Astrocyte (in vitro differentiated cells and primary cell): ENCODE measurements around the gene ALDH16A1. TPM values are rescaled to one million over a fixed set of nuclear protein-coding genes. Genes with fewer than 3 reads are reported as not detected.

ENCODE experiments used
- DNase-seq: peaks from one replicate; pipeline ENCODE4 v3.0.0-alpha.2; 2010; ENCODE audit warnings: low read depth
- FAIRE-seq: peaks from 2 replicates; lab custom pipeline; 2011; peaks lifted over from hg19 to GRCh38; lab: Jason Lieb, UNC
- H2AFZ ChIP-seq: 2 replicates; pipeline ENCODE4 v1.6.0; 2012; ENCODE audit warnings: low read depth, low read length, inconsistent platforms
- H3K27ac ChIP-seq: 2 replicates; pipeline ENCODE4 v1.5.1; 2011; ENCODE audit warnings: low read depth, low read length, inconsistent platforms
- H3K27me3 ChIP-seq: 2 replicates; pipeline ENCODE4 v1.6.0; 2011; ENCODE audit warnings: low read length, inconsistent platforms; ENCODE audit not compliant: insufficient read depth
- H3K36me3 ChIP-seq: 2 replicates; pipeline ENCODE4 v1.5.1; 2011; ENCODE audit warnings: low read length, inconsistent platforms; ENCODE audit not compliant: insufficient read depth
- H3K4me1 ChIP-seq: 2 replicates; pipeline ENCODE4 v1.5.1; 2011; ENCODE audit warnings: low read length, inconsistent platforms; ENCODE audit not compliant: insufficient read depth
- H3K4me2 ChIP-seq: 2 replicates; pipeline ENCODE4 v1.6.0; 2012; ENCODE audit warnings: low read length, inconsistent platforms
- H3K4me3 ChIP-seq: 2 replicates; pipeline ENCODE4 v1.5.1; 2011; ENCODE audit warnings: low read depth, mild to moderate bottlenecking, low read length, inconsistent platforms; ENCODE audit not compliant: insufficient read depth
- H3K79me2 ChIP-seq: 2 replicates; pipeline ENCODE4 v1.6.0; 2012; ENCODE audit warnings: mild to moderate bottlenecking, low read length, inconsistent platforms; ENCODE audit not compliant: insufficient read depth
- H3K9ac ChIP-seq: 2 replicates; pipeline ENCODE4 v1.6.0; 2012; ENCODE audit warnings: mild to moderate bottlenecking, low read length, inconsistent platforms
- H3K9me3 ChIP-seq: 2 replicates; pipeline ENCODE4 v1.5.1; 2012; ENCODE audit warnings: low read depth, mild to moderate bottlenecking, low read length, inconsistent platforms; ENCODE audit not compliant: insufficient read depth
- H4K20me1 ChIP-seq: 2 replicates; pipeline ENCODE4 v1.6.0; 2012; ENCODE audit warnings: low read length, inconsistent platforms; ENCODE audit not compliant: insufficient read depth
- H3K27ac Mint-ChIP-seq: one replicate; pipeline ENCODE4 v1.8.0; 2021; ENCODE audit warnings: mild to moderate bottlenecking, mixed read lengths; ENCODE audit not compliant: unreplicated experiment
- H3K27me3 Mint-ChIP-seq: one replicate; pipeline ENCODE4 v1.8.0; 2021; ENCODE audit warnings: low read depth, mixed read lengths; ENCODE audit not compliant: unreplicated experiment
- H3K36me3 Mint-ChIP-seq: one replicate; pipeline ENCODE4 v1.8.0; 2021; ENCODE audit warnings: low read depth, mixed read lengths; ENCODE audit not compliant: unreplicated experiment
- H3K4me1 Mint-ChIP-seq: one replicate; pipeline ENCODE4 v1.8.0; 2021; ENCODE audit warnings: low read depth, mixed read lengths; ENCODE audit not compliant: unreplicated experiment
- H3K4me3 Mint-ChIP-seq: one replicate; pipeline ENCODE4 v1.8.0; 2021; ENCODE audit warnings: mild to moderate bottlenecking, moderate library complexity, mixed read lengths; ENCODE audit not compliant: unreplicated experiment
- H3K9me3 Mint-ChIP-seq: one replicate; pipeline ENCODE4 v1.8.0; 2021; ENCODE audit warnings: mild to moderate bottlenecking, mixed read lengths; ENCODE audit not compliant: unreplicated experiment
- EZH2 ChIP-seq: IDR thresholded peaks from 2 replicates; pipeline ENCODE4 v1.6.1; 2012; ENCODE audit warnings: mild to moderate bottlenecking, low read length, inconsistent platforms; ENCODE audit not compliant: insufficient read depth
- total RNA-seq: library from RNA; stranded (reverse); gene quantifications from 2 replicates; pipeline ENCODE4 v1.2.1, GENCODE V29; 2021
- TF ChIP-seq, protein P1 (sequence below): IDR thresholded peaks from 2 replicates; pipeline ENCODE4 v1.5.1; 2011; ENCODE audit warnings: low read depth, mild to moderate bottlenecking, inconsistent platforms, low read length, moderate library complexity; ENCODE audit not compliant: insufficient read depth

ALDH16A1 gene
- total RNA-seq, 1 donor from 2014 or later, result 13.0 TPM

DNA sequence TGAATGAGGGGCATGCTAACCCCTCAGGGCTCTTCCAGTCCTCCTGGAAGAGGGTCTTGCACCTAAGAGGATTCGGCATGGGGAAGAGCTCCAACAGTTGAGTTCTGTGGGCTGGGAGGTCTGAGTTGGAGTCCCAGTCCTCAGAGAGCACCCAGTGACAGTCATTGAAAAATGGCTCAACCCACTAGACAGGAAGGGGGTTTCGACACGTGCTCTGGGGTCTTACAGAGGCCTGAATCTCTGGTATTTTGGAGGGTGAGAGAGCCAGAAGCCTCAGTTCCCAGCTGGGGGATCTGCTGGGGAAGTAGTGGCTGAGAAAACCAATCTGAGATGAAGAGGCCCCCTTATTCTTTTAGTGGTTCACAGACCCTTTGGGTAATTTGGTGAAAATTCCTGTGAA lies 38.8 kb upstream of the ALDH16A1 start:
- H3K9me3 Mint-ChIP-seq, result no peaks in the 10 kb centered on the region
- Histone ChIP-seq H3K27me3 (peaks cover 21% of the 10 kb centered on the region), H3K36me3 (no peaks in the 10 kb centered on the region), H3K4me3 (no peak overlapping the region), H3K4me2 (no peak overlapping the region), H3K27ac (no peak overlapping the region), H2AFZ (no peak overlapping the region), H3K79me2 (no peaks in the 10 kb centered on the region), H3K9ac (no peak overlapping the region), H3K9me3 (no peaks in the 10 kb centered on the region), H4K20me1 (no peaks in the 10 kb centered on the region), H3K4me1 (no peaks in the 10 kb centered on the region)
- H3K4me3 Mint-ChIP-seq, result no peak overlapping the region
- no peaks in the 10 kb centered on the region for H3K4me1 Mint-ChIP-seq
- H3K36me3 Mint-ChIP-seq, result no peaks in the 10 kb centered on the region
- no peak for TF ChIP-seq EZH2
- TF ChIP-seq, protein P1, sequence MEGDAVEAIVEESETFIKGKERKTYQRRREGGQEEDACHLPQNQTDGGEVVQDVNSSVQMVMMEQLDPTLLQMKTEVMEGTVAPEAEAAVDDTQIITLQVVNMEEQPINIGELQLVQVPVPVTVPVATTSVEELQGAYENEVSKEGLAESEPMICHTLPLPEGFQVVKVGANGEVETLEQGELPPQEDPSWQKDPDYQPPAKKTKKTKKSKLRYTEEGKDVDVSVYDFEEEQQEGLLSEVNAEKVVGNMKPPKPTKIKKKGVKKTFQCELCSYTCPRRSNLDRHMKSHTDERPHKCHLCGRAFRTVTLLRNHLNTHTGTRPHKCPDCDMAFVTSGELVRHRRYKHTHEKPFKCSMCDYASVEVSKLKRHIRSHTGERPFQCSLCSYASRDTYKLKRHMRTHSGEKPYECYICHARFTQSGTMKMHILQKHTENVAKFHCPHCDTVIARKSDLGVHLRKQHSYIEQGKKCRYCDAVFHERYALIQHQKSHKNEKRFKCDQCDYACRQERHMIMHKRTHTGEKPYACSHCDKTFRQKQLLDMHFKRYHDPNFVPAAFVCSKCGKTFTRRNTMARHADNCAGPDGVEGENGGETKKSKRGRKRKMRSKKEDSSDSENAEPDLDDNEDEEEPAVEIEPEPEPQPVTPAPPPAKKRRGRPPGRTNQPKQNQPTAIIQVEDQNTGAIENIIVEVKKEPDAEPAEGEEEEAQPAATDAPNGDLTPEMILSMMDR, result no peak
- no peak for DNase-seq
- H3K27ac Mint-ChIP-seq, result no peak overlapping the region
- peaks cover 71% of the 10 kb centered on the region for H3K27me3 Mint-ChIP-seq
- FAIRE-seq, result no peak

DNA sequence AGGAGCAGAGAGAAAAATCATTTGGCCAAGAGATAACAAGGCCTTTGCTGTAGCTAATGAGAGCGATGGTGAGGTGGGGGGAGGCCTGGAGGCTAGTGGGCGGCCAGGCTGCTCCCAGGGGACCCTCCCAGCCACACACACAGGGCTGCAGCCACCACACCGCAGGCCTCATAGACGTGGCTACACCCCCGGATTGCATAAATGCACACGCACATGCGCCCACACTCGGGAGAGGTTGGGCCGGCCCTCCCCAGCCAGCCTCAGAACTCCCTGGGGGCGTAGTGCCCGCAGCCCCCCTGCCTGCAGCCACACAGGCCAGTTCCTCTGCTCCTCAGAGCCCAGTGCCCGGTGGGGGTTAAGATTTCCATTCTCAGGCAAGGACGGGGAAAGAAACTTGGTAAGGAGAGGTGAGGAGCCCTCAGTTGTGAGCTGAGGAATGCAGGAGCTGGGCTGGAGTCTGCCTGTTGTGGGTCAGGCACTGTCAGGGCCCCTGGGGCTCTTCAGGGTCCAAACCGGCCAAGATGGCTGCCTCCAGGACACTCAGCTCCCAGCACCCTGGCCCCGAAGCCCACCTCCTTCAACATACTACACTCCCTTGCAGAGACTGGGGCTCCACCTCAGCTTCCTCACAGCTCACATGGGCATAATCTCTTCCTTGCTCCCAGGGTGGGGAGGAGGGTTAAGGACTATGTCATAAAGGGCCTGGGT lies 37.8 kb upstream of the ALDH16A1 start:
- Mint-ChIP-seq H3K4me3 (no peak overlapping the region), H3K27ac (no peak overlapping the region), H3K27me3 (peaks cover 74% of the 10 kb centered on the region), H3K4me1 (no peaks in the 10 kb centered on the region), H3K9me3 (no peaks in the 10 kb centered on the region), H3K36me3 (no peaks in the 10 kb centered on the region)
- no peak for TF ChIP-seq EZH2
- TF ChIP-seq, protein P1, result no peak
- no peak overlapping the region for H3K9ac ChIP-seq
- no peaks in the 10 kb centered on the region for H4K20me1 ChIP-seq
- FAIRE-seq (no peak), DNase-seq (no peak)
- H3K4me3 ChIP-seq, result no peak overlapping the region
- H2AFZ ChIP-seq, result peak overlapping the region; percentile 18
- no peaks in the 10 kb centered on the region for H3K36me3 ChIP-seq
- H3K4me2 ChIP-seq, result no peak overlapping the region
- H3K27me3 ChIP-seq, result peaks cover 31% of the 10 kb centered on the region
- H3K27ac ChIP-seq, result no peak overlapping the region
- no peaks in the 10 kb centered on the region for H3K4me1 ChIP-seq
- H3K9me3 ChIP-seq, result no peaks in the 10 kb centered on the region
- H3K79me2 ChIP-seq, result no peaks in the 10 kb centered on the region

- H3K9me3 ChIP-seq, result no peaks in the 10 kb centered on the region
- no peak overlapping the region for H3K9ac ChIP-seq
- Mint-ChIP-seq H3K27me3 (peaks cover 80% of the 10 kb centered on the region), H3K9me3 (no peaks in the 10 kb centered on the region), H3K36me3 (no peaks in the 10 kb centered on the region), H3K4me3 (no peak overlapping the region), H3K4me1 (no peaks in the 10 kb centered on the region), H3K27ac (no peak overlapping the region)
- TF ChIP-seq, protein P1, result no peak
- no peak for TF ChIP-seq EZH2
- no peaks in the 10 kb centered on the region for H3K36me3 ChIP-seq
- no peak overlapping the region for H3K27ac ChIP-seq
- DNase-seq, result no peak
- FAIRE-seq, result no peak
- no peaks in the 10 kb centered on the region for H3K4me1 ChIP-seq
- no peaks in the 10 kb centered on the region for H3K79me2 ChIP-seq
- no peak overlapping the region for H3K4me2 ChIP-seq
- H2AFZ ChIP-seq, result no peak overlapping the region
- H4K20me1 ChIP-seq, result no peaks in the 10 kb centered on the region
- no peak overlapping the region for H3K4me3 ChIP-seq
- H3K27me3 ChIP-seq, result peaks cover 36% of the 10 kb centered on the region
Measured at GRCh38 chr19:49415810-49416200, 37.2 kb upstream of the ALDH16A1 start.
